ENCODE results near the gene METRN. TPM values are rescaled to one million over a fixed set of nuclear protein-coding genes. Genes with fewer than 3 reads are reported as not detected.

The METRN gene
- total and polyA plus RNA-seq, 4 donors = 10.9 to 67.3 (median 41.5) TPM

- H3K4me1 ChIP-seq (ENCODE audit: control insufficient read depth in 5 of 5, insufficient read depth in 5 of 5, low read length in 5 of 5) = peaks cover 0 to 12% (median 3%) of the 10 kb centered on the region in 5 donors
- peaks cover 0 to 7% (median 4%) of the 10 kb centered on the region in 3 donors for H3K27me3 ChIP-seq (ENCODE audit: control insufficient read depth in 3 of 3, insufficient read depth in 3 of 3, low read length in 2 of 3)
- H3K4me3 ChIP-seq = peak within 1 kb of the TSS; percentile 40
- DNase-seq (peak in 2 of 3 donors; percentile 11 to 39), ATAC-seq (ENCODE audit: insufficient read depth, low FRiP score) (no peak)
- TF ChIP-seq, protein P1, sequence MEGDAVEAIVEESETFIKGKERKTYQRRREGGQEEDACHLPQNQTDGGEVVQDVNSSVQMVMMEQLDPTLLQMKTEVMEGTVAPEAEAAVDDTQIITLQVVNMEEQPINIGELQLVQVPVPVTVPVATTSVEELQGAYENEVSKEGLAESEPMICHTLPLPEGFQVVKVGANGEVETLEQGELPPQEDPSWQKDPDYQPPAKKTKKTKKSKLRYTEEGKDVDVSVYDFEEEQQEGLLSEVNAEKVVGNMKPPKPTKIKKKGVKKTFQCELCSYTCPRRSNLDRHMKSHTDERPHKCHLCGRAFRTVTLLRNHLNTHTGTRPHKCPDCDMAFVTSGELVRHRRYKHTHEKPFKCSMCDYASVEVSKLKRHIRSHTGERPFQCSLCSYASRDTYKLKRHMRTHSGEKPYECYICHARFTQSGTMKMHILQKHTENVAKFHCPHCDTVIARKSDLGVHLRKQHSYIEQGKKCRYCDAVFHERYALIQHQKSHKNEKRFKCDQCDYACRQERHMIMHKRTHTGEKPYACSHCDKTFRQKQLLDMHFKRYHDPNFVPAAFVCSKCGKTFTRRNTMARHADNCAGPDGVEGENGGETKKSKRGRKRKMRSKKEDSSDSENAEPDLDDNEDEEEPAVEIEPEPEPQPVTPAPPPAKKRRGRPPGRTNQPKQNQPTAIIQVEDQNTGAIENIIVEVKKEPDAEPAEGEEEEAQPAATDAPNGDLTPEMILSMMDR (IDR thresholded peaks at IDR 0.05; ENCODE audit: control extremely low read depth, extremely low read depth) = no peak
- H3K9me3 ChIP-seq (ENCODE audit: control insufficient read depth in 4 of 4, insufficient read depth in 3 of 4, low read length in 3 of 4) = no peaks in the 10 kb centered on the region
- H3K27ac ChIP-seq (ENCODE audit: low read depth in 1 of 2, low read length in 1 of 2) = peak within 1 kb of the TSS; percentile 8 to 13
- H3K36me3 ChIP-seq (ENCODE audit: control insufficient read depth in 4 of 4, insufficient read depth in 4 of 4, low read length in 4 of 4) = peaks cover 0 to 10% (median 0%) of the 10 kb centered on the region in 4 donors
- no peak within 1 kb of the TSS for H3K9ac ChIP-seq (ENCODE audit: insufficient read depth in 1 of 2, low read length in 2 of 2)
- WGBS, 2 donors = 2 to 3% methylated on average over 50 to 88 of the region's 88 CpGs
Observed at GRCh38 chr16:726438-727290, 11.7 kb downstream of the METRN start, which contains the start of the genes CCDC78 and HAGHL. TSS of gene CCDC78 (minus strand) at chr16:726443. CDS start at chr16:726367, 76 bp downstream. TSS of gene HAGHL (plus strand) at chr16:727106. CDS start at chr16:727510, 404 bp downstream.

DNA sequence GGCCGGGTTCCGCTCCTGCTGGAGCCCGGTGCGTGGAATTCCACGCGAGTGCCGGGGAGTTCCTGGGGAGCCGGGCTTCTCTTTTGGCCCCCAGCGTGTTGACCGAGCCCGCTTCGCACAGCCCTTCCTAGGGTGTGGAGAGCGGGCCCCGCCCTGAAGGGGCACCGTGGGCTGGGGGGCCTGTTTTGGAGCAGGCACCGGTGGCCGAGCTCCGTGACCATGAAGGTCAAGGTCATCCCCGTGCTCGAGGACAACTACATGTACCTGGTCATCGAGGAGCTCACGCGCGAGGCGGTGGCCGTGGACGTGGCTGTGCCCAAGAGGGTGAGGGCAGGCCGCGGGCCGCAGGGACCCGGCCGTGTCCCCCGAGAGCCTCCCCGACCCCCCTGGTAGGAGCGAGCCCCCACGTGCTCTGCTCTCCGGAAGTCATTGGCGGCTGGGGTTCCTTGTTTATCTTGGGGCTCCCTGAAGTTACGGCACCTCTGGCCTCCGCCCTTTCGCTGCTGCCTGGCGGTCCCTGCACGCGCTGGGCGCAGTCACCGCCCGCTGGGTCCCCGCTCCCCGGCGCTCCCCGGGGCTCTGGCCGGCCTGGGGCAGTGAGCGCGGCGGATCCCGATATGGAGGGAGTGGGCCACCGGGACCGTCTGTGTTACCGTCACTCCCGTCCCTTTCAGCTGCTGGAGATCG, 12.5 kb downstream of the METRN start:
- Histone ChIP-seq H3K27me3 (ENCODE audit: control insufficient read depth in 3 of 3, insufficient read depth in 3 of 3, low read length in 2 of 3) (peaks cover 0 to 7% (median 4%) of the 10 kb centered on the region in 3 donors), H3K27ac (ENCODE audit: low read depth in 1 of 2, low read length in 1 of 2) (peak overlapping the region; percentile 8 to 13), H3K4me1 (ENCODE audit: control insufficient read depth in 5 of 5, insufficient read depth in 5 of 5, low read length in 5 of 5) (peaks cover 0 to 9% (median 3%) of the 10 kb centered on the region in 5 donors), H3K9ac (ENCODE audit: insufficient read depth in 1 of 2, low read length in 2 of 2) (no peak overlapping the region), H3K36me3 (ENCODE audit: control insufficient read depth in 4 of 4, insufficient read depth in 4 of 4, low read length in 4 of 4) (peaks cover 0 to 13% (median 0%) of the 10 kb centered on the region in 4 donors), H3K4me3 (peak overlapping the region; percentile 40), H3K9me3 (ENCODE audit: control insufficient read depth in 4 of 4, insufficient read depth in 3 of 4, low read length in 3 of 4) (no peaks in the 10 kb centered on the region)
- DNase-seq (no peak), ATAC-seq (ENCODE audit: insufficient read depth, low FRiP score) (no peak)
- TF ChIP-seq, protein P1 (IDR thresholded peaks at IDR 0.05; ENCODE audit: control extremely low read depth, extremely low read depth) = no peak
- WGBS, 2 donors = 1% methylated on average over 55 to 61 of the region's 61 CpGs

DNA sequence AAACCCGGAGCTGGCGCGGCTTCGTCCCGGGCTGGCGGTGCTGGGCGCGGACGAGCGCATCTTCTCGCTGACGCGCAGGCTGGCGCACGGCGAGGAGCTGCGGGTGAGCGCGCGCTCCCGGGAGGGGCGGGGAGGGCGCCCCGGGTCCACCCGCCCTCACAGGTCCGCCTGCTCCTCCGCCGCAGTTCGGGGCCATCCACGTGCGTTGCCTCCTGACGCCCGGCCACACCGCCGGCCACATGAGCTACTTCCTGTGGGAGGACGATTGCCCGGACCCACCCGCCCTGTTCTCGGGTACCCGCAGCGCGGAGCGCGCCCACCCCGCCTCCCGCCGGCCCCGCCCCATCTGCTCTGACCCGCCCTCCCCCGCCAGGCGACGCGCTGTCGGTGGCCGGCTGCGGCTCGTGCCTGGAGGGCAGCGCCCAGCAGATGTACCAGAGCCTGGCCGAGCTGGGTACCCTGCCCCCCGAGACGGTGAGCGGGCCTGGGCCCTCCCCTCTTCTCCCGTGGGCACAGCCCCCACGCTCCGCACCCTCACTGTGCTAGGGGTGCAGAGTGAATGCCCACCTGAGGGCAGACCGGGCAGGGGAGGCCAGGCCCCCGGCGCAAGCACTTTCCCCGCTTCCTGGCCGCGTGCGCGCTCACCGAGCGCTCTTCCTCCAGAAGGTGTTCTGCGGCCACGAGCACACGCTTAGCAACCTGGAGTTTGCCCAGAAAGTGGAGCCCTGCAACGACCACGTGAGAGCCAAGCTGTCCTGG, 13.4 kb downstream of the METRN start:
- 1 to 2% methylated on average over 68 to 80 of the region's 80 CpGs for WGBS, 2 donors
- Histone ChIP-seq H3K27ac (ENCODE audit: low read depth in 1 of 2, low read length in 1 of 2) (no peak overlapping the region), H3K9ac (ENCODE audit: insufficient read depth in 1 of 2, low read length in 2 of 2) (no peak overlapping the region)

More for the DNA sequence above, 13.4 kb downstream of the METRN start:
- Histone ChIP-seq H3K36me3 (ENCODE audit: control insufficient read depth in 4 of 4, insufficient read depth in 4 of 4, low read length in 4 of 4) (peaks cover 0 to 17% (median 3%) of the 10 kb centered on the region in 4 donors), H3K4me1 (ENCODE audit: control insufficient read depth in 5 of 5, insufficient read depth in 5 of 5, low read length in 5 of 5) (peaks cover 0 to 9% (median 3%) of the 10 kb centered on the region in 5 donors), H3K9me3 (ENCODE audit: control insufficient read depth in 4 of 4, insufficient read depth in 3 of 4, low read length in 3 of 4) (no peaks in the 10 kb centered on the region), H3K27me3 (ENCODE audit: control insufficient read depth in 3 of 3, insufficient read depth in 3 of 3, low read length in 2 of 3) (peaks cover 0 to 7% (median 4%) of the 10 kb centered on the region in 3 donors), H3K4me3 (no peak overlapping the region)
- TF ChIP-seq, protein P1 (IDR thresholded peaks at IDR 0.05; ENCODE audit: control extremely low read depth, extremely low read depth) = no peak
- ATAC-seq (ENCODE audit: insufficient read depth, low FRiP score) = peak; percentile 23
- peak; percentile 50 to 70 (median 67) for DNase-seq

Measured in lung (tissue), 12 donors.